ENCODE data around the gene PLCH2.

- no peak for TF ChIP-seq CTCF (conservative IDR thresholded peaks at IDR 0.05 in 1 of 2, IDR thresholded peaks at IDR 0.05 in 1 of 2; ENCODE audit: extremely low read depth in 1 of 2, insufficient read depth in 1 of 2, low read depth in 1 of 2, low read length in 2 of 2)
- no peak for TF ChIP-seq EZH2 (IDR thresholded peaks at IDR 0.05; ENCODE audit: borderline replicate concordance, low read length)
Observed at GRCh38 chr1:2460996-2461751, 14.9 kb upstream of the PLCH2 start.
